Nephron progenitor cell (in vitro differentiated cells): ENCODE results near the gene SCYL1.

Experiments used
- DNase-seq: peaks from one replicate; pipeline ENCODE4 v3.0.0; 2021
- H3K27ac Mint-ChIP-seq: 2 replicates; pipeline ENCODE4 v1.8.0; 2021; ENCODE audit warnings: mild to moderate bottlenecking, moderate library complexity, mixed read lengths
- H3K27me3 Mint-ChIP-seq: 2 replicates; pipeline ENCODE4 v1.8.0; 2021; ENCODE audit warnings: mild to moderate bottlenecking, low read depth, mixed read lengths; ENCODE audit not compliant: poor library complexity
- H3K36me3 Mint-ChIP-seq: 2 replicates; pipeline ENCODE4 v1.8.0; 2021; ENCODE audit warnings: low read depth, mixed read lengths
- H3K4me1 Mint-ChIP-seq: 2 replicates; pipeline ENCODE4 v1.8.0; 2021; ENCODE audit warnings: mixed read lengths
- H3K4me3 Mint-ChIP-seq: 2 replicates; pipeline ENCODE4 v1.8.0; 2021; ENCODE audit warnings: mild to moderate bottlenecking, moderate library complexity, mixed read lengths
- H3K9me3 Mint-ChIP-seq: 2 replicates; pipeline ENCODE4 v1.8.0; 2021; ENCODE audit warnings: mild to moderate bottlenecking, moderate library complexity, mixed read lengths
- CTCF ChIP-seq: fragments of 200-600 bp; sonication (generic); IDR thresholded peaks from 2 replicates; pipeline ENCODE4 v1.5.0; 2021; ENCODE audit warnings: antibody characterized with exemption

SCYL1 gene

GRCh38 chr11:65489035-65489705 lies 35.7 kb upstream of the SCYL1 start:
- H3K9me3 Mint-ChIP-seq = no peaks in the 10 kb centered on the region
- H3K4me3 Mint-ChIP-seq = peak overlapping the region; percentile 76
- peak; percentile 71 for DNase-seq
- TF ChIP-seq CTCF = no peak
- H3K4me1 Mint-ChIP-seq = peaks cover 96% of the 10 kb centered on the region
- H3K27ac Mint-ChIP-seq = peak overlapping the region; percentile 100
- no peaks in the 10 kb centered on the region for H3K36me3 Mint-ChIP-seq
- peaks cover 7% of the 10 kb centered on the region for H3K27me3 Mint-ChIP-seq

GRCh38 chr11:65489706-65490320 lies 35.1 kb upstream of the SCYL1 start:
- DNase-seq = peak; percentile 28
- Mint-ChIP-seq H3K4me3 (peak overlapping the region; percentile 76), H3K27me3 (peaks cover 9% of the 10 kb centered on the region), H3K27ac (peak overlapping the region; percentile 100), H3K36me3 (no peaks in the 10 kb centered on the region), H3K4me1 (peaks cover 99% of the 10 kb centered on the region), H3K9me3 (no peaks in the 10 kb centered on the region)
- TF ChIP-seq CTCF = no peak

GRCh38 chr11:65491163-65491465 lies 33.8 kb upstream of the SCYL1 start:
- TF ChIP-seq CTCF = no peak
- Mint-ChIP-seq H3K9me3 (no peaks in the 10 kb centered on the region), H3K4me3 (peak overlapping the region; percentile 60), H3K27ac (peak overlapping the region; percentile 95), H3K4me1 (peaks cover 93% of the 10 kb centered on the region), H3K36me3 (no peaks in the 10 kb centered on the region), H3K27me3 (peaks cover 9% of the 10 kb centered on the region)
- DNase-seq = no peak

- Mint-ChIP-seq H3K4me1 (peaks cover 93% of the 10 kb centered on the region), H3K27me3 (peaks cover 9% of the 10 kb centered on the region), H3K9me3 (no peaks in the 10 kb centered on the region), H3K36me3 (no peaks in the 10 kb centered on the region), H3K27ac (peak overlapping the region; percentile 95), H3K4me3 (peak overlapping the region; percentile 60)
- TF ChIP-seq CTCF = no peak
- DNase-seq = peak; percentile 35
Measured at GRCh38 chr11:65491614-65492386, 33.1 kb upstream of the SCYL1 start.

- no peak for TF ChIP-seq CTCF
- no peaks in the 10 kb centered on the region for H3K36me3 Mint-ChIP-seq
- H3K9me3 Mint-ChIP-seq = no peaks in the 10 kb centered on the region
- H3K27me3 Mint-ChIP-seq = peaks cover 9% of the 10 kb centered on the region
- DNase-seq = no peak
- H3K4me1 Mint-ChIP-seq = peaks cover 93% of the 10 kb centered on the region
- peak overlapping the region; percentile 57 for H3K4me3 Mint-ChIP-seq
- peak overlapping the region; percentile 95 for H3K27ac Mint-ChIP-seq
Measured at GRCh38 chr11:65492387-65492636, 32.6 kb upstream of the SCYL1 start.
